ENCODE data around the gene ABCC1.

Gene ABCC1

DNA sequence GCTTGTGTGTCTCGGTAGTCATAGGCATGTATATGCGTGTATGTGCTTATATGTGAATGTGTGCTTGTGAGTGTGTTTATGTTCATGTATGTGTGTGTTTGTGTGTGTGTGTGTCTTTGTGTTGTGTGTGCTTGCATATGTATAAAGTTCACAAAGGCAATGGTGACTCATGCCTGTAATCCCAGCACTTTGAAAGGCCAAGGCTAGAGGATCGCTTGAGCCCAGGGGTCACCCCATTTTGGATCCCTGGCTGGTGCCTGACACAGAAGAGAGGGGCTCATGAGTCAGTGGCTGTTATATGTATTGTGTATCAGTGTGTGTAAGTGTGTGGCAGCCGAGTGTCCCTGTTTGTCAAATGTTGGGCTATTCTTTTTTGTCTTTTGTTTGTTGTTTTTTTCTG, 69.3 kb downstream of the ABCC1 start:
- Histone ChIP-seq H3K27me3 (ENCODE audit: control insufficient read depth, insufficient read depth, low read length) (no peaks in the 10 kb centered on the region), H3K9me3 (ENCODE audit: control insufficient read depth, low read length) (no peaks in the 10 kb centered on the region), H3K36me3 (ENCODE audit: control insufficient read depth, insufficient read depth, low read length) (no peaks in the 10 kb centered on the region), H3K4me1 (ENCODE audit: control insufficient read depth, insufficient read depth, low read length) (peaks cover 73% of the 10 kb centered on the region), H3K9ac (ENCODE audit: low read length) (no peak overlapping the region), H3K4me3 (ENCODE audit: low read length) (no peak overlapping the region)

DNA sequence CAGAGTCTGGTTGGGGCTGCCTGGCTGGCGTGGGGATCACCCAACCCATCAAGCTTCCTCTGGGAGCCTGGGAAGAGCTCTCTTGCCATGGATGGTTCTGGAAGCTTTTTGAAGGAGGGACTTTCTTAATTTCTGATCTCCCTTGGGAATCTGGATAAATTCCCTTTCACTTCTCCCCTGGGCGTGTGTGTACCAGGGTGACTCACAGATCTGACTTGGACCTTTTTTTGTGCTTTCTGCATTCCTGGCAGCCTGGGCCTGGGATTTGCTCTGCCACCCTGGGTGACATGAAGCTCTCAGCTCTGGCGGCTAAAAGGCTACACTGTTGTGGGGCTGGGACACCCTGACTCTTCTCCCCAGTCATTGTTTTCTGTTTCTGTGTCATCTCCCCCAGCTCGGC, 70.1 kb downstream of the ABCC1 start:
- H3K9me3 ChIP-seq (ENCODE audit: control insufficient read depth, low read length) = no peaks in the 10 kb centered on the region
- H3K9ac ChIP-seq (ENCODE audit: low read length) = no peak overlapping the region
- H3K36me3 ChIP-seq (ENCODE audit: control insufficient read depth, insufficient read depth, low read length) = no peaks in the 10 kb centered on the region
- H3K4me1 ChIP-seq (ENCODE audit: control insufficient read depth, insufficient read depth, low read length) = peaks cover 73% of the 10 kb centered on the region
- no peak overlapping the region for H3K4me3 ChIP-seq (ENCODE audit: low read length)
- no peaks in the 10 kb centered on the region for H3K27me3 ChIP-seq (ENCODE audit: control insufficient read depth, insufficient read depth, low read length)

DNA sequence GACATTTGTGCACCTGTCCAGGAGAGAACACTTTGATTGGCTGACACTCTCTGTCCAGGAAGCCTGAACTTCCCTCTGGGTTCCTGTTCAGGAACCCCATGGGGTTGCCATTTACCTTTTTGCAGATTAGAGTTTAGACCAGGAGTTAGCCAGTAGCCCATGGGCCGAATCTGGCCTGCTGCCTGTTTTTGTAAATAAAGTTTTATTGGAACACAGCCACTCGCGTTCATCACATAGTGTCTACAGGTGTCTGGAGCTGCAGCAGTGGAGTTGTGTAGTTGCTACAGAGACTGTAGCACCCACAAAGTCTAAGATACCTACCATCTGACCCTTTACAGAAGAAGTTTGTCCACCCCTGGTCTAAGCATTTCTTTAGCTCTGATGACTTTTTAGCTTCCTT, 70.9 kb downstream of the ABCC1 start:
- Histone ChIP-seq H3K36me3 (ENCODE audit: control insufficient read depth, insufficient read depth, low read length) (no peaks in the 10 kb centered on the region), H3K4me3 (ENCODE audit: low read length) (no peak overlapping the region), H3K9ac (ENCODE audit: low read length) (no peak overlapping the region), H3K27me3 (ENCODE audit: control insufficient read depth, insufficient read depth, low read length) (no peaks in the 10 kb centered on the region), H3K9me3 (ENCODE audit: control insufficient read depth, low read length) (no peaks in the 10 kb centered on the region), H3K4me1 (ENCODE audit: control insufficient read depth, insufficient read depth, low read length) (peaks cover 74% of the 10 kb centered on the region)

DNA sequence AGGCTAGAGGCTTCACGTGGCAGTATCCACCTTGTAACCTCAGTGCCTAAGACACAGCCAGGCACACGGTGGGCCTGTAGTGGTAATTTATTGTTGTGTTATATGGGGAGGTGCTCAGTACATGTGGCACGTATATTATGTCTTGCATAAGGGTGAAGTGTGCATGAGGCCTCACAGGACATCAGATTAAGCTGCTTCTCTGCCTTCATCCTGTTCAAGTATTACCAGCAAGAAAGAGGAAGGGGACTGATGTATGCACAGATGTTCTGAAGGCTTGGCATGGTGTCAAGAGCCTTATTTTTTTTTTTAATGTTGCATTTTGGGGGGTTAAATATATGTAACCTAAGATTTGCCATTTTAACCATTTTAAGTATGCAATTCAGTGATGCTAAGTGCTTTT, 71.6 kb downstream of the ABCC1 start:
- Histone ChIP-seq H3K4me1 (ENCODE audit: control insufficient read depth, insufficient read depth, low read length) (peaks cover 76% of the 10 kb centered on the region), H3K4me3 (ENCODE audit: low read length) (no peak overlapping the region), H3K9ac (ENCODE audit: low read length) (no peak overlapping the region), H3K36me3 (ENCODE audit: control insufficient read depth, insufficient read depth, low read length) (no peaks in the 10 kb centered on the region), H3K9me3 (ENCODE audit: control insufficient read depth, low read length) (no peaks in the 10 kb centered on the region), H3K27me3 (ENCODE audit: control insufficient read depth, insufficient read depth, low read length) (no peaks in the 10 kb centered on the region)

DNA sequence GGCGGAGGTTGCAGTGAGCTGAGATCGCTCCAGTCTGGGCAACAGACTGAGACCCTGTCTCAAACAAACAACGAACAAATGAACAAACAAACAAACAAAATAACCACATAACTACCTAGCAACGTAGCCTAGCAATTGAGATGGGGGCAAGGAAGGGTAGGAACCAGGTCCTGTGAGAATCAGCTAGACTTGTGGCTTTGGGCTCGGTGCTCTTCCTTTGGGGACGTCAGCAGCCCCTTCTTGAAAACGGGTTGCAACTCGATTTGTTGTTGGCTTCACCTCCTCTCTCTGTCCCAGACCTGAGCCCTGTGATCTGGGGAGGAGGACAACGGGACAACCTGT, 72.2 kb downstream of the ABCC1 start:
- Histone ChIP-seq H3K4me1 (ENCODE audit: control insufficient read depth, insufficient read depth, low read length) (peaks cover 80% of the 10 kb centered on the region), H3K36me3 (ENCODE audit: control insufficient read depth, insufficient read depth, low read length) (no peaks in the 10 kb centered on the region), H3K4me3 (ENCODE audit: low read length) (no peak overlapping the region), H3K9me3 (ENCODE audit: control insufficient read depth, low read length) (no peaks in the 10 kb centered on the region), H3K27me3 (ENCODE audit: control insufficient read depth, insufficient read depth, low read length) (no peaks in the 10 kb centered on the region), H3K9ac (ENCODE audit: low read length) (peak overlapping the region; percentile 11)

DNA sequence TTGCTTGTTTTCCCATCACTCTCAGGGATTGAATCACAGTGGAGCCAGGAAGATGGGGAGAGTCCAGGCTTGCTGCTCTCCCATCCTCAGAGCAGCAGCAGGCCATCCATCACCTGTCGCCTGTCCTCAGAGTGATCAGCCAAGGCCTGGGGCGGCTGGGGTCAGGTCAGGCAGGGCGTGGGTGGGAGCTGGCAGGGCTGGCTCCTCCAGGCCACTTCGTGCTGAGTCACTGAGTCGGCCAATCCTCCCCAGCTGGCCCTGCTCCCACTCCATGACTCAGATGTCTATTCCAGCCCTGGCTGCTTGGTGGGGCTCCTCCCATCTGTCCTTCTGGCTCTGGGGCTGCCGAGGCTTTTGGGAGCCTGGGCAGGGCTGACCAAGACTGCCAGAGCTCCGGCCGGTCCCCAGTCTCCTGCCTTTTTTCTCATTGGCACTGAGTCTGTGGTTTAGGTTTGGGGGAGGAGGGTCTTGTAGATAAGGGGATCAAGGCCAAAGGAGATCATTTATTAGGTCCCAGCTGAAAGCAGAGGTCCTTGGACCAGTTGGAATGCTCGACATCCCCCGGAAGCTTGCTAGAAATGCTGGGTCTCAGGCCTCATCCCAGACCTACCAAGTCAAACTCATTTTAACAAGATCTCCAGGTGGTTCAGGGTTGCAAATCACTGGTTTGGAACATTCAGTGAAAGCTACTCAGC, 72.7 kb downstream of the ABCC1 start:
- Histone ChIP-seq H3K9ac (ENCODE audit: low read length) (peak overlapping the region; percentile 69), H3K4me3 (ENCODE audit: low read length) (no peak overlapping the region)

DNA sequence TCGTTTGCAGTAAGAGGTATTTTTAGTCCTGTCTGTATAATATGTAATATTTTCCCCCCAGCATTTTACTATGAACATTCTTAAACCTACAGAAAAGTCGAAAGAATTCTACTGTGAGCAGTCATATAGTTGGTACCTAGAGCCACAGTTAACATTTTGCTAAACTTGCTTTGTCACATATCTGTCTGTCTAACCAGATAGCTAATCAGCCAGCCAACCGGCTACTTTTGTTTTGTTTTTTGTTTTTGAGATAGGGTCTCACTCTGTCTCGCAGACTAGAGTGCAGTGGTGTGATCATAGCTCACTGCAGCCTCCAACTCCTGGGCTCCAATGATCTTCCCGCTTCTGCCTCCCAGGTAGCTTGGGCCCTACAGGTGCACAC, 73.3 kb downstream of the ABCC1 start:
- peak overlapping the region; percentile 69 for H3K9ac ChIP-seq (ENCODE audit: low read length)
- H3K4me1 ChIP-seq (ENCODE audit: control insufficient read depth, insufficient read depth, low read length) = peaks cover 87% of the 10 kb centered on the region
- H3K36me3 ChIP-seq (ENCODE audit: control insufficient read depth, insufficient read depth, low read length) = no peaks in the 10 kb centered on the region
- H3K27me3 ChIP-seq (ENCODE audit: control insufficient read depth, insufficient read depth, low read length) = no peaks in the 10 kb centered on the region
- H3K4me3 ChIP-seq (ENCODE audit: low read length) = no peak overlapping the region
- no peaks in the 10 kb centered on the region for H3K9me3 ChIP-seq (ENCODE audit: control insufficient read depth, low read length)

More for the DNA sequence above, 72.7 kb downstream of the ABCC1 start:
- peaks cover 85% of the 10 kb centered on the region for H3K4me1 ChIP-seq (ENCODE audit: control insufficient read depth, insufficient read depth, low read length)
- H3K27me3 ChIP-seq (ENCODE audit: control insufficient read depth, insufficient read depth, low read length) = no peaks in the 10 kb centered on the region
- no peaks in the 10 kb centered on the region for H3K36me3 ChIP-seq (ENCODE audit: control insufficient read depth, insufficient read depth, low read length)
- no peaks in the 10 kb centered on the region for H3K9me3 ChIP-seq (ENCODE audit: control insufficient read depth, low read length)

DNA sequence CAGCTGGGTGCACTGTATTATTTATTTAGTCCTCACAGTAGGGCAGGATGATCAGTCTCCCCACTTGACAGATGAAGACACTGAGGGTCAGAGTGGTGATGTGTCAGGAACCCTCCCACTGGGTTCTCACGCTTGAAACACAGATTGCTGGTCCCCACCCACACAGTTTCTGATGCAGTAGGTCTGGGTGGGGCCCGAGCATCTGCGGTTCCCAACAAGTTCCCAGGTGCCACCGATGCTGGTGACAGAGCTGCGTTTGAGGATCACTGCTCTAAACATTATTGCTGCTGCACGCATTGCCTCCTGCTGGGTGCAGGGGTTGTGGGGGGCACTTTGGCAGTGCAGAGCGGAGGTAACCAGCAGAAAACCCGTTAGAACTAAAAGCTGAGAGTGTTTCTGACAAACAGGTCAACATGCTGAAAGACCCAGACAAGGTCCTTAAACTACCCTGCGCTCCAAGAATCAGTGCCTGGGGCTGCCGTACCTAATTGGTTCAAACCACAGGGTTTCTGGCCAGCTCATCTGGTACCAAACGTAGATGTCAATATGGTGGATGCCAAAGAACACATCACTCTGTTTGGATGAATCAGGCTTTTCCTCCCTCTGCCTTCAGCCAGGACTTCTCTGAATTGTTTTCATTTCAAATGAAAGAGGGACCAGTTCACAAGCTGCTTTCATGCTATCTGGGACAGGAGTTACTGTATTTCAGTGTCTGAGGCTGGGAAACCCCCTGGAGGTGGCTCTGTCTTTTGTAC, 76.0 kb downstream of the ABCC1 start:
- Histone ChIP-seq H3K27me3 (ENCODE audit: control insufficient read depth, insufficient read depth, low read length) (no peaks in the 10 kb centered on the region), H3K9me3 (ENCODE audit: control insufficient read depth, low read length) (no peaks in the 10 kb centered on the region), H3K4me3 (ENCODE audit: low read length) (no peak overlapping the region), H3K9ac (ENCODE audit: low read length) (no peak overlapping the region), H3K4me1 (ENCODE audit: control insufficient read depth, insufficient read depth, low read length) (peaks cover 82% of the 10 kb centered on the region), H3K36me3 (ENCODE audit: control insufficient read depth, insufficient read depth, low read length) (no peaks in the 10 kb centered on the region)

DNA sequence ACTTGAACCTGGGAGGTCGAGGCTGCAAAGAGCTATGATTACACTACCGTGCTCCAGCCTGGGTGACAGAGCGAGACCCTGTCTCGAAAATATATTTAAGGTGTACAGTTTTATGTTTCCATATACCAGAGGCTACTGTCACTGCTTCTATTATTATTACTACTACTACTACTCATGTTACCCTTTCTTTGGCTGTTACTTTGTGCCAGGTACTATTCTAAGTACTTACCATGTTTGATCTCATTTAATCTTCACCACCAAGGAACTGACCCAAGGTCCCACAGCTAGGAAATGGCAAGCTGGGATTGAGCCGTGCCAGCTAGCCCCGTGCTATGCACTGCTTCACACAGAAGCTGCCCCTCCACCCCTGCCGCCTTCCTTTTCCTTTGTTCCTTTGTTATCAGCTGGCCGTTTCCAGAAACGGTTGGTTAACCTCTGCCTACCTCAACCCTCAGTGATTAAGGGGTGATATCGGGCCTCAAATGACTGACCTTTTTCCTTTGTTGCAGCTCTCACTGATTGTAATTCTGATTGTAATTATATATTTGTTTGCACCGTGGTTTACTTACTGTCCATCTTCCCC, 78.4 kb downstream of the ABCC1 start:
- H3K9me3 ChIP-seq (ENCODE audit: control insufficient read depth, low read length) = no peaks in the 10 kb centered on the region
- H3K4me3 ChIP-seq (ENCODE audit: low read length) = peak overlapping the region; percentile 60
- H3K27me3 ChIP-seq (ENCODE audit: control insufficient read depth, insufficient read depth, low read length) = no peaks in the 10 kb centered on the region
- peak overlapping the region; percentile 63 for H3K9ac ChIP-seq (ENCODE audit: low read length)
- peaks cover 59% of the 10 kb centered on the region for H3K4me1 ChIP-seq (ENCODE audit: control insufficient read depth, insufficient read depth, low read length)
- H3K36me3 ChIP-seq (ENCODE audit: control insufficient read depth, insufficient read depth, low read length) = no peaks in the 10 kb centered on the region

DNA sequence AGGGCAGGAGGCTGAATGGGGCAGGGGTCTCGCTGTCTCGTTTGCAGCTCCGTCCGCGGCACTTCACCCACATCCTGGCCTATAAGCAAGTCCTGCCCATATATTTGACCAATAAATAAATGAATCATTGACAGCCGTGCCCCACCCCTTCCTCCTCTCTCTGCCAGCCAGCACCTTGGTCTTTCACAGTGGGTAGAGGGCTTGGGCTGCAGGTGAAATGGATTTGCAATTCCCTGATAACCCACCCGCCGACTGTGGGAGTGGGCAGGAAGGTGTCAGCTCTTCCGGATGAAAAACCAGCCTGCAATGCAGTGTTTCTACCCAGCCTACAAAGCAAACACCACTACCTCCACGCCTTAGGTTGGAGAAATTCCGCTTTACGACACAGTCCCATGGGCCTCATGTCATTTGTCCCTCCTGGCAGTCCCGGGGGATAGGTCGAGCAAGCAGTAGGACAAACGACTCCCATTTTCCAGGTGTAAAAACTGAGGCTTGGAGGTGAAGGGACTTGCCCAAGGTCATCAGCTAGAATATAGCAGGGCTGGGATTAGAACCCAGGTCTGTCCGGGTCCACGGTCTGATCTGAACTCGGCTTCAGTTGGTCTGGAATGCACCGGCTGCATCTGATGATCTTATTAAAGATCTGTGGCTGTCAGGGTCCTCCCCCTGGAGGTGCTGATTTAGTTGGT, 79.0 kb downstream of the ABCC1 start:
- peak overlapping the region; percentile 60 for H3K4me3 ChIP-seq (ENCODE audit: low read length)
- peak overlapping the region; percentile 63 for H3K9ac ChIP-seq (ENCODE audit: low read length)
- no peaks in the 10 kb centered on the region for H3K27me3 ChIP-seq (ENCODE audit: control insufficient read depth, insufficient read depth, low read length)
- no peaks in the 10 kb centered on the region for H3K9me3 ChIP-seq (ENCODE audit: control insufficient read depth, low read length)
- H3K36me3 ChIP-seq (ENCODE audit: control insufficient read depth, insufficient read depth, low read length) = no peaks in the 10 kb centered on the region
- H3K4me1 ChIP-seq (ENCODE audit: control insufficient read depth, insufficient read depth, low read length) = peaks cover 53% of the 10 kb centered on the region

DNA sequence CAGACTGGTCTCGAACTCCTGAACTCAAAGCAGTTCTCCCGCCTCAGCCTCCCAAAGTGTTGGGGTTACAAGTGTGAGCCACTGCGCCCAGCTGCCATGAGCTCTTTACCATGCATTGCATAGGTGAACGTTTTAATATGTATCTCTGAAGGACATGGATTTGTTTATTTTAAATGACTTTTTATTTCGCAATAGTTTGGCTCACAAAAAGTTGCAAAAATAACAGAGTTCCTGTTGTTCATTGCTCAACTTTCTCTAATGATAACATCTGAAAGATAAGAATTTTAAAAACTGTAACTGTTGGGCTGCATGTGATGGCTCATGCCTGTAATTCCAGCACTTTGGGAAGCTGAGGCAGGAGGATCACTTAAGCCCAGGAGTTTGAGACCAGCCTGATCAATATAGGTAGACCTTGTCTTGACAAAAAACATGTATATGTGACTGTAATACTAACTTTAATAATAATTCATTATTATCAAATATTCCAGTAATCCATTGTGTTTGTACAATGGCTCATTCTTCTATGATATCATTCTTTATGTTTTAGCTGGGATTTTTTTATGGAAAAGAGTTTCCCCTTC, 80.1 kb downstream of the ABCC1 start:
- Histone ChIP-seq H3K27me3 (ENCODE audit: control insufficient read depth, insufficient read depth, low read length) (no peaks in the 10 kb centered on the region), H3K36me3 (ENCODE audit: control insufficient read depth, insufficient read depth, low read length) (no peaks in the 10 kb centered on the region), H3K4me3 (ENCODE audit: low read length) (no peak overlapping the region), H3K9me3 (ENCODE audit: control insufficient read depth, low read length) (no peaks in the 10 kb centered on the region), H3K9ac (ENCODE audit: low read length) (no peak overlapping the region), H3K4me1 (ENCODE audit: control insufficient read depth, insufficient read depth, low read length) (peaks cover 50% of the 10 kb centered on the region)

DNA sequence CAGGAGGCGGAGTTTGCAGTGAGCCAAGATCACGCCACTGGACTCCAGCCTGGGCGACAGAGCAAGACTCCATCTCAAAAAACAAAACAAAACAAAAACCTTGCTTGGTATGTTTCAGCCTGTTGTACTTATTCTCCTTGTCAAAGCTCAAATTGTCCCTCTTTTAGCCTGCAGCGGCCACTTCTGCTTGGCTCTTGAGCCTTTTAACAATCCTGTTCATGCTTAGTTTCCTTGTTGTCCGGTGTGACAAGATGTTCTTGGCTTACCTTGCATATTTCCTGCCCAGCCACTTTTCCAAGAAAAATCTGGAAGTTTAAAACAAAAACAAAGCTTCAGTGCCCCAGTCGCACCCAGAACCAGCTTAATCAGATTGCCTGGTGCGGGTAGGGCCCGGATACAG, 81.0 kb downstream of the ABCC1 start:
- peaks cover 40% of the 10 kb centered on the region for H3K4me1 ChIP-seq (ENCODE audit: control insufficient read depth, insufficient read depth, low read length)
- no peak overlapping the region for H3K4me3 ChIP-seq (ENCODE audit: low read length)
- no peaks in the 10 kb centered on the region for H3K27me3 ChIP-seq (ENCODE audit: control insufficient read depth, insufficient read depth, low read length)
- no peaks in the 10 kb centered on the region for H3K9me3 ChIP-seq (ENCODE audit: control insufficient read depth, low read length)
- no peaks in the 10 kb centered on the region for H3K36me3 ChIP-seq (ENCODE audit: control insufficient read depth, insufficient read depth, low read length)
- no peak overlapping the region for H3K9ac ChIP-seq (ENCODE audit: low read length)
